Epithelial cell of esophagus (primary cell): Measurements from ENCODE around the gene VEGFA.

Source experiments
- DNase-seq: peaks from one replicate; pipeline ENCODE4 v3.0.0; 2010; ENCODE audit warnings: low read depth
- H3K4me3 ChIP-seq: 2 replicates; pipeline ENCODE4 v1.5.1; 2011; ENCODE audit warnings: mild to moderate bottlenecking, low read length, control low read depth
- CTCF ChIP-seq: IDR thresholded peaks from 2 replicates; pipeline ENCODE4 v1.5.1; 2011; ENCODE audit warnings: low read depth, mild to moderate bottlenecking, low read length, control low read depth, inconsistent platforms; ENCODE audit not compliant: insufficient read depth; ENCODE audit errors: missing control alignments

Gene VEGFA

GRCh38 chr6:43763812-43764522 is 6.0 kb upstream of the VEGFA start:
- no peak overlapping the region for H3K4me3 ChIP-seq
- TF ChIP-seq CTCF: no peak
- DNase-seq: no peak

GRCh38 chr6:43764772-43765171 is 5.2 kb upstream of the VEGFA start:
- no peak overlapping the region for H3K4me3 ChIP-seq
- no peak for TF ChIP-seq CTCF
- no peak for DNase-seq

GRCh38 chr6:43765776-43766499 is 4.1 kb upstream of the VEGFA start:
- no peak overlapping the region for H3K4me3 ChIP-seq
- TF ChIP-seq CTCF: no peak
- no peak for DNase-seq

GRCh38 chr6:43766500-43766853 is 3.5 kb upstream of the VEGFA start:
- H3K4me3 ChIP-seq: no peak overlapping the region
- no peak for DNase-seq
- TF ChIP-seq CTCF: no peak

- no peak overlapping the region for H3K4me3 ChIP-seq
- no peak for TF ChIP-seq CTCF
- DNase-seq: no peak
Observed at GRCh38 chr6:43766964-43767461, 3.0 kb upstream of the VEGFA start.

GRCh38 chr6:43767553-43768505 is 2.2 kb upstream of the VEGFA start:
- no peak for DNase-seq
- no peak for TF ChIP-seq CTCF
- no peak overlapping the region for H3K4me3 ChIP-seq
